Subcutaneous adipose tissue (tissue), 4 donors: ENCODE data around the gene KATNA1. TPM values are rescaled to one million over a fixed set of nuclear protein-coding genes. Genes with fewer than 3 reads are reported as not detected.

Source experiments
- small RNA-seq: library from RNA; depleted of rRNA; stranded (forward); fragments of <200 nt; gene quantifications from one replicate; pipeline ENCODE3, GENCODE V24; 2016
- total RNA-seq, 4 donors: library from RNA; depleted of rRNA; stranded (reverse); fragments of >200 nt; gene quantifications; one replicate each; pipeline ENCODE4 v1.1.0, GENCODE V29; 2016
- TF ChIP-seq, protein P1 (sequence below): fragments of 450-650 bp; IDR thresholded peaks from one replicate; pipeline ENCODE4 v1.5.1; 2016; ENCODE audit warnings: low read depth, mild to moderate bottlenecking, control low read depth, antibody characterized with exemption, moderate library complexity

KATNA1 gene
- total RNA-seq, 4 donors from 2014 or later: 15.3 to 25.4 (median 18.9) TPM

- TF ChIP-seq, protein P1, sequence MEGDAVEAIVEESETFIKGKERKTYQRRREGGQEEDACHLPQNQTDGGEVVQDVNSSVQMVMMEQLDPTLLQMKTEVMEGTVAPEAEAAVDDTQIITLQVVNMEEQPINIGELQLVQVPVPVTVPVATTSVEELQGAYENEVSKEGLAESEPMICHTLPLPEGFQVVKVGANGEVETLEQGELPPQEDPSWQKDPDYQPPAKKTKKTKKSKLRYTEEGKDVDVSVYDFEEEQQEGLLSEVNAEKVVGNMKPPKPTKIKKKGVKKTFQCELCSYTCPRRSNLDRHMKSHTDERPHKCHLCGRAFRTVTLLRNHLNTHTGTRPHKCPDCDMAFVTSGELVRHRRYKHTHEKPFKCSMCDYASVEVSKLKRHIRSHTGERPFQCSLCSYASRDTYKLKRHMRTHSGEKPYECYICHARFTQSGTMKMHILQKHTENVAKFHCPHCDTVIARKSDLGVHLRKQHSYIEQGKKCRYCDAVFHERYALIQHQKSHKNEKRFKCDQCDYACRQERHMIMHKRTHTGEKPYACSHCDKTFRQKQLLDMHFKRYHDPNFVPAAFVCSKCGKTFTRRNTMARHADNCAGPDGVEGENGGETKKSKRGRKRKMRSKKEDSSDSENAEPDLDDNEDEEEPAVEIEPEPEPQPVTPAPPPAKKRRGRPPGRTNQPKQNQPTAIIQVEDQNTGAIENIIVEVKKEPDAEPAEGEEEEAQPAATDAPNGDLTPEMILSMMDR: no peak
These were observed 89.1 kb downstream of the KATNA1 start for GRCh38 chr6:149559389-149559788.

DNA sequence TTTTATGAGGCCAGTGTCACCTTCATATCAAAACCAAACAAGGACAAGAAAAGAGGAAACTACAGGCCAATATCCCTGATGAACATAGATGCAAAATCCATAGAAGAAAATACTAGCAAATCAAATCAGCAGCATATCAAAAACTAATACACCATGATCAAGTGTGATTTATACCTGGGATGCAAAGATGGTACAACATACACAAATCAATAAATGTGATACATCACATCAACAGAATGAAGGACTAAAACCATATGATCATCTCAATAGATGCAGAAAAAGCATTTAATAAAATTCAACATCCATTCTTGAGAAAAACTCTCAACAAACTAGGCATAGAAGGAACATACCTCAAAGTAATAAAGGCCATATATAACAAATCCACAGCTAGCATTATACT, 90.5 kb downstream of the KATNA1 start:
- TF ChIP-seq, protein P1: no peak

GRCh38 chr6:149551920-149552319, 96.6 kb downstream of the KATNA1 start:
- TF ChIP-seq, protein P1: no peak

DNA sequence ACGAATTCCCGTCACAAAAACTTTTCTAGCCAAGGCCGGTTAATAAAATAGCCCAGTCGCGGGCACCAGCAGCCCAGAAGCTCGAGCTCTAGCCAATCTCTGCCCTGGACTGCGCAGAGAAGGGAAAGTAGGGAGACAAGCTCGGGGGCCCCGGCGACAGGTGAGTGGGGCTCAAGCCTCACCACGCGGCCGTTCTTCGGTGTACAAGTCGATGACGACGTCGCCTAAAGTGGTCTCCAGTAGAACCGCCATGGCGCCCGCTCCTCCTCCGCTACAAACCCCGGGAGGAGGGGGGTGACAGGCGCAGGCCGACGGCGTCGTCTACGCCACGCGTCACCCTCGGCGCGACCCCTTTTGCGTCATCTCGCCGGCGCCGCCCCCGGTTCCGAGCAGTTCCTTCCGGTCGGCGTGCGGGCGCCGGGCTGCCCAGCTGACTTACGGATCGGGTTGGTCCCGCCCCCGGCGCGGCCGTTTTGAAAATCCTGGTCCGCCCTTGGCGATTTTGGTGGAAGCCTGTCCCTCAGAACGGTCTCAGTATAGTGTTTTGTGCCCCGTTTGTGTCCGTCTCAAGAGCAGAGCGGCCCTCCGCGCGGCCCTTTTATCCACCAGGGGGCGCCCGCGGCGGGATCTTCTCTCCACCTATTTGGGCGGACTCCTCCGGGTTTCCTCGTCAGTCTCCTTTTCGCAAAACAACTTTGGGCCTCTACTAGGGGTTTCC, 102.6 kb downstream of the KATNA1 start, which contains the start of gene PPIL4:
PPIL4 (minus strand) TSS at position 290 of the 718 bp plus-strand sequence; CDS start at position 252, 38 bp downstream.
- TF ChIP-seq, protein P1: no peak

DNA sequence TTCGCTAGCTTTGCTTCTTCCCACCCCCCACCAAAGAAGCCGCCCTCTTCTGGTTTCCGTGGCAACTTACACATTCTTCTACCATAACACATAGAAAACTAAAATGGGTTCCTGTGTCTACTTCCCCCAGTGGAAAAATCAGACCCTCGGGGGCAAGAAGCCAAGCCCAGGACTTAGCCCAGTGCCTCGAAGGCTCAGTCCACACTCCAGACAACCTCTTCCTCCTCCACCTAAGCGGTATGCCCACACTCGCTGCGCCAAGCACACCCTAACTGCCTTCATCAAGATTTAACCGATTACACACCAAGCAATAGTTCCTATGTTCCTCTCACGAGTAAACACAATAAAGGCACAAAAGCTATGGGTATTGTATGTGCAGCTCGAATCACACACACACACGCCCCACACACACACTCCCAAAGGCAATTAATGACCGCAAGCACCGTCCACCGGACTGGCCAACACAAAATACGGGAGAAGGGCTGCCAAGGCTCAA, 103.2 kb downstream of the KATNA1 start:
- TF ChIP-seq, protein P1: no peak

Small RNA genes within 50 kb of the gene (small RNA-seq; reads per million reads assigned to genes)
- gene RF00019 (0.49 reads per million), gene RF00410 (not detected)

Other genes with a start within 250 kb of the KATNA1 start
- 1 to 10 TPM; 3.3 to 6.7 (median 5.2) TPM for gene SUMO4, start 248.5 kb downstream of the KATNA1 start, total RNA-seq
- 10 to 100 TPM in 1 of 4 donors, 1 to 10 TPM in 3; 1.8 to 11.2 (median 4.8) TPM for gene ZC3H12D, start 163.7 kb downstream of the KATNA1 start, total RNA-seq
- 10 to 100 TPM; 21.3 to 38.3 (median 31.4) TPM for gene PPIL4, start 102.7 kb downstream of the KATNA1 start, total RNA-seq
- 10 to 100 TPM; 50.7 to 75.5 (median 58.6) TPM for gene GINM1, start 82.3 kb downstream of the KATNA1 start, total RNA-seq
- 10 to 100 TPM; 21.4 to 39.6 (median 23.1) TPM for gene LATS1, start 69.4 kb upstream of the KATNA1 start, total RNA-seq
- gene NUP43, start 97.8 kb upstream of the KATNA1 start, total RNA-seq: 10 to 100 TPM; 13.4 to 37.7 (median 27.9) TPM
- 100 to 1,000 TPM in 2 of 4 donors, 10 to 100 TPM in 2; 76.1 to 128 (median 101) TPM for gene PCMT1, start 101.0 kb upstream of the KATNA1 start, total RNA-seq
- 10 to 100 TPM; 18.7 to 55.4 (median 33.8) TPM for gene LRP11, start 215.6 kb upstream of the KATNA1 start, total RNA-seq
- gene RAET1E, start 249.4 kb upstream of the KATNA1 start, total RNA-seq: under 1 TPM in 1 of 4 donors, not detected in 3; 0.94 TPM